PC-3 (cell line): ENCODE results near the gene TGFBR3.

ENCODE experiments used
- CTCF ChIP-seq: fragments of 300-600 bp; sonication (generic); conservative IDR thresholded peaks from 2 replicates; pipeline ENCODE4 v1.5.1; 2017; ENCODE audit warnings: antibody characterized with exemption, low read depth, mild to moderate bottlenecking, low read length
- EZH2 ChIP-seq: fragments of 300-600 bp; sonication (generic); IDR thresholded peaks from one replicate; pipeline ENCODE4 v1.6.1; 2017; ENCODE audit warnings: antibody characterized with exemption, mild to moderate bottlenecking, low read length; ENCODE audit not compliant: unreplicated experiment
- EZH2phosphoT487 ChIP-seq: fragments of 300-600 bp; sonication (generic); IDR thresholded peaks from 2 replicates; pipeline ENCODE4 v1.6.1; 2018; ENCODE audit warnings: mild to moderate bottlenecking, antibody characterized with exemption, low read length, borderline replicate concordance

DNA sequence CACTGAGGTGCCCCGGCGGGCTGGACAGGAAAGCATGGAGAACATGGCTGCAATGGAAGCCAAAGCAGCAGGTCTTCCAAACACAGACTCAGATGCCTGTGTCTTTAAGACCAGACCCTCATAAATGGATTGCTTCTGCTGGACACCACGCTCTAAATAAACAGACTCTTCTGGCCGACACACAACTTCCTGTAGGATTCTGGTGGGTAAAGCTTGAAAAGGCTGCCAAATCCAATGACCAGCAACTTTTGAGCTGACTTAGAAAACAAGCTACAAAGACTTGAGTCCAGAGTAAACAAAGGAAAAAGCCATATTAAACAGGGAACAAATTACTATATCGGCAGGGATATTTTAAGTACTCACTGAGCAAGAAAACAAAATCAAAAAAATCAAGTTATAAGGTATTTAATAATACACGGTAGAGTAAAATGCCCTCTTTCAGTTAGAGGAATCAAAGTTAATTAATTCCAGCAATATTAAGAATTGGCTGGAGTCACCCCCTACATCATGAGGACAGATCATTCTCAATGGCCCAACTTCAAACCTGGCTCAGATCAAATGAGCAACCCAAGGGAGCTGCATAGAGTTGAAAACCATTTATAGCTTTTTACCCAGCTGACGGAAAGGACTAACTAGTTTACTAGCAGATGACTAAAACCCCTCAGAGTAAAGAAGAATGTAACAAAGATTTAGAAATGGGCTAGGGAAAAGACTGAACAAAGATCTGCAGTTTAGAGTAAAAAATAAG is 102.4 kb downstream of the TGFBR3 start:
- no peak for TF ChIP-seq CTCF
- TF ChIP-seq EZH2phosphoT487 = no peak
- no peak for TF ChIP-seq EZH2
